WTC11 (cell line): ENCODE data around the gene PHLPP1. TPM values are rescaled to one million over a fixed set of nuclear protein-coding genes. Genes with fewer than 3 reads are reported as not detected.
"Not testable (repeated sequence)": the region's sequence is repeated elsewhere in the genome, so short reads cannot be mapped to it uniquely, and the experiment has no call there.

Experiments used
- ATAC-seq: fragments of 200-7000 bp; cut with Tn5 transposase; 2 replicates; pipeline ENCODE4 v1.10.0; 2021; ENCODE audit warnings: mild to moderate bottlenecking, moderate library complexity
- CTCF ChIA-PET: fragments of 300-600 bp; sonication (Branson Sonifier 250); formaldehyde crosslinking; loops from one replicate; lab custom pipeline; 2021; ENCODE audit warnings: antibody characterized with exemption; lab: Charles Lee
- POLR2A ChIA-PET: fragments of 350-600 bp; sonication (Branson Sonifier 250); formaldehyde crosslinking; loops from one replicate; lab custom pipeline; 2021; ENCODE audit warnings: antibody characterized with exemption; lab: Charles Lee
- DNase-seq: peaks from one replicate; pipeline ENCODE4 v3.0.0; 2021; ENCODE audit warnings: low spot score
- H3K27ac Mint-ChIP-seq: 2 replicates; pipeline ENCODE4 v1.8.0; 2021; ENCODE audit warnings: mixed read lengths
- H3K27me3 Mint-ChIP-seq: 2 replicates; pipeline ENCODE4 v1.8.0; 2021; ENCODE audit warnings: low read depth, mild to moderate bottlenecking, moderate library complexity, mixed read lengths
- H3K36me3 Mint-ChIP-seq: 2 replicates; pipeline ENCODE4 v1.8.0; 2021; ENCODE audit warnings: mixed read lengths
- H3K4me1 Mint-ChIP-seq: 2 replicates; pipeline ENCODE4 v1.8.0; 2022; ENCODE audit warnings: mixed read lengths
- H3K4me3 Mint-ChIP-seq: 2 replicates; pipeline ENCODE4 v1.8.0; 2021; ENCODE audit warnings: mild to moderate bottlenecking, moderate library complexity, mixed read lengths
- H3K9me3 Mint-ChIP-seq: 2 replicates; pipeline ENCODE4 v1.8.0; 2021; ENCODE audit warnings: mixed read lengths
- E2F1 ChIP-seq: sonication (generic); formaldehyde crosslinking; IDR thresholded peaks from 2 replicates; pipeline ENCODE4 v1.8.0; 2022; ENCODE audit warnings: mild to moderate bottlenecking, missing genetic modification reagents
- GTF2I ChIP-seq: fragments of 250-450 bp; sonication (Bioruptor Pico); conservative IDR thresholded peaks from 2 replicates; pipeline ENCODE4 v1.4.0; 2021; ENCODE audit warnings: mild to moderate bottlenecking
- HMGA2 ChIP-seq: fragments of 250-450 bp; sonication (Bioruptor Pico); IDR thresholded peaks from 2 replicates; pipeline ENCODE4 v1.4.0; 2021; ENCODE audit warnings: mild to moderate bottlenecking, moderate library complexity
- MAX ChIP-seq: sonication (generic); formaldehyde crosslinking; IDR thresholded peaks from 2 replicates; pipeline ENCODE4 v1.8.0; 2022; ENCODE audit warnings: mild to moderate bottlenecking, missing genetic modification reagents
- MXD4 ChIP-seq: fragments of 250-450 bp; sonication (Bioruptor Pico); IDR thresholded peaks from 2 replicates; pipeline ENCODE4 v1.8.0; 2021; ENCODE audit warnings: mild to moderate bottlenecking, moderate library complexity, borderline replicate concordance
- NFATC4 ChIP-seq: fragments of 250-450 bp; sonication (Bioruptor Pico); IDR thresholded peaks from 2 replicates; pipeline ENCODE4 v1.9.0; 2021; ENCODE audit warnings: mild to moderate bottlenecking
- NR1H2 ChIP-seq: sonication (generic); formaldehyde crosslinking; IDR thresholded peaks from 2 replicates; pipeline ENCODE4 v1.9.0; 2021; ENCODE audit warnings: mild to moderate bottlenecking, moderate library complexity, missing genetic modification reagents
- SP1 ChIP-seq: sonication (generic); formaldehyde crosslinking; conservative IDR thresholded peaks from 2 replicates; pipeline ENCODE4 v1.8.1; 2022; ENCODE audit warnings: missing genetic modification reagents
- ZBTB21 ChIP-seq: sonication (generic); formaldehyde crosslinking; IDR thresholded peaks from 2 replicates; pipeline ENCODE4 v1.8.1; 2023; ENCODE audit warnings: mild to moderate bottlenecking, missing genetic modification reagents, borderline replicate concordance
- ZNF121 ChIP-seq: sonication (generic); formaldehyde crosslinking; IDR thresholded peaks from 2 replicates; pipeline ENCODE4 v1.8.0; 2023; ENCODE audit warnings: missing genetic modification reagents
- ZNF396 ChIP-seq: fragments of 250-450 bp; sonication (Bioruptor Pico); IDR thresholded peaks from 2 replicates; pipeline ENCODE4 v1.8.0; 2021; ENCODE audit warnings: mild to moderate bottlenecking, moderate library complexity, borderline replicate concordance
- ZNF512 ChIP-seq: sonication (generic); formaldehyde crosslinking; IDR thresholded peaks from 2 replicates; pipeline ENCODE4 v1.8.1; 2022; ENCODE audit warnings: missing genetic modification reagents, borderline replicate concordance
- ZNF671 ChIP-seq: fragments of 250-450 bp; sonication (Bioruptor Pico); IDR thresholded peaks from 2 replicates; pipeline ENCODE4 v1.8.0; 2021; ENCODE audit warnings: mild to moderate bottlenecking
- total RNA-seq: library from RNA; stranded (reverse); gene quantifications from 3 replicates; pipeline ENCODE4 v1.2.3, GENCODE V29; 2021
- TF ChIP-seq, protein P1 (sequence below): sonication (generic); formaldehyde crosslinking; IDR thresholded peaks from 2 replicates; pipeline ENCODE4 v1.8.1; 2023; ENCODE audit warnings: mild to moderate bottlenecking, missing genetic modification reagents
- TF ChIP-seq, protein P2 (sequence below): sonication (generic); formaldehyde crosslinking; IDR thresholded peaks from 2 replicates; pipeline ENCODE4 v1.8.1; 2022; ENCODE audit warnings: low read depth, missing genetic modification reagents, borderline replicate concordance
- TF ChIP-seq, protein P3 (sequence below): sonication (generic); formaldehyde crosslinking; IDR thresholded peaks from 2 replicates; pipeline ENCODE4 v1.8.1; 2023; ENCODE audit warnings: mild to moderate bottlenecking, missing genetic modification reagents
- TF ChIP-seq, protein P4 (sequence below): sonication (generic); formaldehyde crosslinking; IDR thresholded peaks from 2 replicates; pipeline ENCODE4 v1.8.0; 2022; ENCODE audit warnings: mild to moderate bottlenecking, missing genetic modification reagents
- TF ChIP-seq, protein P5 (sequence below): sonication (generic); formaldehyde crosslinking; IDR thresholded peaks from 2 replicates; pipeline ENCODE4 v1.8.0; 2023; ENCODE audit warnings: missing genetic modification reagents
- TF ChIP-seq, protein P6 (sequence below): sonication (generic); formaldehyde crosslinking; IDR thresholded peaks from 2 replicates; pipeline ENCODE4 v1.8.0; 2022; ENCODE audit warnings: mild to moderate bottlenecking, missing genetic modification reagents

The PHLPP1 gene
- total RNA-seq, 1 experiment from 2014 or later = 52.0 TPM

GRCh38 chr18:62740650-62741049 is 25.3 kb downstream of the PHLPP1 start:
- H3K27me3 Mint-ChIP-seq, POLR2A ChIA-PET, H3K36me3 Mint-ChIP-seq, H3K4me3 Mint-ChIP-seq, H3K9me3 Mint-ChIP-seq, DNase-seq, ATAC-seq: not testable (repeated sequence)
- peak; percentile 89 for TF ChIP-seq ZNF121 (CRISPR knock-in tag)
- Mint-ChIP-seq H3K4me1 (peaks cover 88% of the 10 kb centered on the region), H3K27ac (peak overlapping the region; percentile 97)
- CTCF ChIA-PET = interaction anchor here (0.6 to 1.4 kb wide), 3 partner anchors 10 to 23 kb away, joined by 3 to 5 read pairs (median 3); no protein-coding TSS in a partner anchor

GRCh38 chr18:62741118-62741566 is 25.8 kb downstream of the PHLPP1 start:
- peak overlapping the region; percentile 97 for H3K27ac Mint-ChIP-seq

GRCh38 chr18:62741584-62741983 is 26.2 kb downstream of the PHLPP1 start:
- Mint-ChIP-seq H3K4me3 (no peak overlapping the region), H3K4me1 (peaks cover 88% of the 10 kb centered on the region), H3K36me3 (no peaks in the 10 kb centered on the region), H3K27ac (peak overlapping the region; percentile 97), H3K9me3 (peaks cover 4% of the 10 kb centered on the region; the same call in 1 of the 2 replicates), H3K27me3 (no peaks in the 10 kb centered on the region)
- POLR2A ChIA-PET = interaction anchor here (1.1 kb wide), 1 partner anchor 13 kb away, joined by 4 read pairs; no protein-coding TSS in a partner anchor
- DNase-seq = no peak
- ATAC-seq = peak; percentile 12; the same call in 1 of the 2 replicates
- CTCF ChIA-PET = interaction anchor here (0.6 to 1.4 kb wide), 3 partner anchors 9 to 27 kb away, joined by 3 to 5 read pairs (median 3); no protein-coding TSS in a partner anchor
- TF ChIP-seq, protein P1, sequence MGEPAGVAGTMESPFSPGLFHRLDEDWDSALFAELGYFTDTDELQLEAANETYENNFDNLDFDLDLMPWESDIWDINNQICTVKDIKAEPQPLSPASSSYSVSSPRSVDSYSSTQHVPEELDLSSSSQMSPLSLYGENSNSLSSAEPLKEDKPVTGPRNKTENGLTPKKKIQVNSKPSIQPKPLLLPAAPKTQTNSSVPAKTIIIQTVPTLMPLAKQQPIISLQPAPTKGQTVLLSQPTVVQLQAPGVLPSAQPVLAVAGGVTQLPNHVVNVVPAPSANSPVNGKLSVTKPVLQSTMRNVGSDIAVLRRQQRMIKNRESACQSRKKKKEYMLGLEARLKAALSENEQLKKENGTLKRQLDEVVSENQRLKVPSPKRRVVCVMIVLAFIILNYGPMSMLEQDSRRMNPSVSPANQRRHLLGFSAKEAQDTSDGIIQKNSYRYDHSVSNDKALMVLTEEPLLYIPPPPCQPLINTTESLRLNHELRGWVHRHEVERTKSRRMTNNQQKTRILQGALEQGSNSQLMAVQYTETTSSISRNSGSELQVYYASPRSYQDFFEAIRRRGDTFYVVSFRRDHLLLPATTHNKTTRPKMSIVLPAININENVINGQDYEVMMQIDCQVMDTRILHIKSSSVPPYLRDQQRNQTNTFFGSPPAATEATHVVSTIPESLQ (CRISPR knock-in tag) = no peak
- no peak for TF ChIP-seq MXD4 (CRISPR knock-in tag)
- TF ChIP-seq ZNF671 (CRISPR knock-in tag) = no peak
- TF ChIP-seq E2F1 (CRISPR knock-in tag) = no peak
- TF ChIP-seq ZNF512 (CRISPR knock-in tag) = no peak

More at GRCh38 chr18:62741118-62741566, 25.8 kb downstream of the PHLPP1 start:
- ChIA-PET CTCF (interaction anchor here (0.6 to 1.4 kb wide), 3 partner anchors 9 to 26 kb away, joined by 3 to 5 read pairs (median 3); no protein-coding TSS in a partner anchor), POLR2A (interaction anchor here (1.1 kb wide), 1 partner anchor 13 kb away, joined by 4 read pairs; no protein-coding TSS in a partner anchor)
- H3K4me3 Mint-ChIP-seq = no peak overlapping the region
- DNase-seq (no peak), ATAC-seq (no peak; the same call in 1 of the 2 replicates)
- H3K36me3 Mint-ChIP-seq = no peaks in the 10 kb centered on the region
- H3K4me1 Mint-ChIP-seq = peaks cover 88% of the 10 kb centered on the region
- TF ChIP-seq ZBTB21 (CRISPR knock-in tag) (no peak), ZNF671 (CRISPR knock-in tag) (no peak), ZNF396 (CRISPR knock-in tag) (no peak), SP1 (CRISPR knock-in tag) (no peak), MAX (CRISPR knock-in tag) (no peak), NFATC4 (CRISPR knock-in tag) (no peak), HMGA2 (CRISPR knock-in tag) (no peak), NR1H2 (CRISPR knock-in tag) (no peak), GTF2I (CRISPR knock-in tag) (no peak)
- TF ChIP-seq, protein P2, sequence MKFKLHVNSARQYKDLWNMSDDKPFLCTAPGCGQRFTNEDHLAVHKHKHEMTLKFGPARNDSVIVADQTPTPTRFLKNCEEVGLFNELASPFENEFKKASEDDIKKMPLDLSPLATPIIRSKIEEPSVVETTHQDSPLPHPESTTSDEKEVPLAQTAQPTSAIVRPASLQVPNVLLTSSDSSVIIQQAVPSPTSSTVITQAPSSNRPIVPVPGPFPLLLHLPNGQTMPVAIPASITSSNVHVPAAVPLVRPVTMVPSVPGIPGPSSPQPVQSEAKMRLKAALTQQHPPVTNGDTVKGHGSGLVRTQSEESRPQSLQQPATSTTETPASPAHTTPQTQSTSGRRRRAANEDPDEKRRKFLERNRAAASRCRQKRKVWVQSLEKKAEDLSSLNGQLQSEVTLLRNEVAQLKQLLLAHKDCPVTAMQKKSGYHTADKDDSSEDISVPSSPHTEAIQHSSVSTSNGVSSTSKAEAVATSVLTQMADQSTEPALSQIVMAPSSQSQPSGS (CRISPR knock-in tag) = no peak
- TF ChIP-seq, protein P3, sequence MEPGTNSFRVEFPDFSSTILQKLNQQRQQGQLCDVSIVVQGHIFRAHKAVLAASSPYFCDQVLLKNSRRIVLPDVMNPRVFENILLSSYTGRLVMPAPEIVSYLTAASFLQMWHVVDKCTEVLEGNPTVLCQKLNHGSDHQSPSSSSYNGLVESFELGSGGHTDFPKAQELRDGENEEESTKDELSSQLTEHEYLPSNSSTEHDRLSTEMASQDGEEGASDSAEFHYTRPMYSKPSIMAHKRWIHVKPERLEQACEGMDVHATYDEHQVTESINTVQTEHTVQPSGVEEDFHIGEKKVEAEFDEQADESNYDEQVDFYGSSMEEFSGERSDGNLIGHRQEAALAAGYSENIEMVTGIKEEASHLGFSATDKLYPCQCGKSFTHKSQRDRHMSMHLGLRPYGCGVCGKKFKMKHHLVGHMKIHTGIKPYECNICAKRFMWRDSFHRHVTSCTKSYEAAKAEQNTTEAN (CRISPR knock-in tag) = no peak
- TF ChIP-seq, protein P4, sequence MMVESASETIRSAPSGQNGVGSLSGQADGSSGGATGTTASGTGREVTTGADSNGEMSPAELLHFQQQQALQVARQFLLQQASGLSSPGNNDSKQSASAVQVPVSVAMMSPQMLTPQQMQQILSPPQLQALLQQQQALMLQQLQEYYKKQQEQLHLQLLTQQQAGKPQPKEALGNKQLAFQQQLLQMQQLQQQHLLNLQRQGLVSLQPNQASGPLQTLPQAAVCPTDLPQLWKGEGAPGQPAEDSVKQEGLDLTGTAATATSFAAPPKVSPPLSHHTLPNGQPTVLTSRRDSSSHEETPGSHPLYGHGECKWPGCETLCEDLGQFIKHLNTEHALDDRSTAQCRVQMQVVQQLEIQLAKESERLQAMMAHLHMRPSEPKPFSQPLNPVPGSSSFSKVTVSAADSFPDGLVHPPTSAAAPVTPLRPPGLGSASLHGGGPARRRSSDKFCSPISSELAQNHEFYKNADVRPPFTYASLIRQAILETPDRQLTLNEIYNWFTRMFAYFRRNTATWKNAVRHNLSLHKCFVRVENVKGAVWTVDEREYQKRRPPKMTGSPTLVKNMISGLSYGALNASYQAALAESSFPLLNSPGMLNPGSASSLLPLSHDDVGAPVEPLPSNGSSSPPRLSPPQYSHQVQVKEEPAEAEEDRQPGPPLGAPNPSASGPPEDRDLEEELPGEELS (CRISPR knock-in tag) = no peak
- TF ChIP-seq, protein P5, sequence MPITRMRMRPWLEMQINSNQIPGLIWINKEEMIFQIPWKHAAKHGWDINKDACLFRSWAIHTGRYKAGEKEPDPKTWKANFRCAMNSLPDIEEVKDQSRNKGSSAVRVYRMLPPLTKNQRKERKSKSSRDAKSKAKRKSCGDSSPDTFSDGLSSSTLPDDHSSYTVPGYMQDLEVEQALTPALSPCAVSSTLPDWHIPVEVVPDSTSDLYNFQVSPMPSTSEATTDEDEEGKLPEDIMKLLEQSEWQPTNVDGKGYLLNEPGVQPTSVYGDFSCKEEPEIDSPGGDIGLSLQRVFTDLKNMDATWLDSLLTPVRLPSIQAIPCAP (CRISPR knock-in tag) = no peak
- TF ChIP-seq, protein P6, sequence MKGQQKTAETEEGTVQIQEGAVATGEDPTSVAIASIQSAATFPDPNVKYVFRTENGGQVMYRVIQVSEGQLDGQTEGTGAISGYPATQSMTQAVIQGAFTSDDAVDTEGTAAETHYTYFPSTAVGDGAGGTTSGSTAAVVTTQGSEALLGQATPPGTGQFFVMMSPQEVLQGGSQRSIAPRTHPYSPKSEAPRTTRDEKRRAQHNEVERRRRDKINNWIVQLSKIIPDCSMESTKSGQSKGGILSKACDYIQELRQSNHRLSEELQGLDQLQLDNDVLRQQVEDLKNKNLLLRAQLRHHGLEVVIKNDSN (CRISPR knock-in tag) = no peak
- peaks cover 4% of the 10 kb centered on the region; the same call in 1 of the 2 replicates for H3K9me3 Mint-ChIP-seq
- no peaks in the 10 kb centered on the region for H3K27me3 Mint-ChIP-seq
